Adipose tissue (tissue), 3 donors: Measurements from ENCODE around the gene CCDC78. TPM values are rescaled to one million over a fixed set of nuclear protein-coding genes. Genes with fewer than 3 reads are reported as not detected.
A peak's percentile ranks its signal among the peaks of the same experiment; 100 is the strongest.

Experiments used
- H3K27ac ChIP-seq: one replicate; pipeline ENCODE4 v1.5.1; 2013; ENCODE audit warnings: low read depth, low read length
- WGBS, 3 donors: extraction: QIAGEN DNeasy Blood & Tissue Kit; methylation state at CpG; one replicate each; pipeline ENCODE4 v1.1.7; 2013; 5-methylcytosine and 5-hydroxymethylcytosine counted together
- polyA plus RNA-seq, 3 donors: library from polyadenylated mRNA; stranded (reverse); fragments of 200-250 nt; gene quantifications; one replicate each; pipeline ENCODE4 v1.2.3, GENCODE V29; 2013
- donor health status: healthy with polysubstance abuse.
- donor health status: Bipolar disorder and iron deficiency.
- donor health status: healthy.

The CCDC78 gene
- polyA plus RNA-seq, 3 donors = 0.42 to 2.1 (median 0.98) TPM

DNA sequence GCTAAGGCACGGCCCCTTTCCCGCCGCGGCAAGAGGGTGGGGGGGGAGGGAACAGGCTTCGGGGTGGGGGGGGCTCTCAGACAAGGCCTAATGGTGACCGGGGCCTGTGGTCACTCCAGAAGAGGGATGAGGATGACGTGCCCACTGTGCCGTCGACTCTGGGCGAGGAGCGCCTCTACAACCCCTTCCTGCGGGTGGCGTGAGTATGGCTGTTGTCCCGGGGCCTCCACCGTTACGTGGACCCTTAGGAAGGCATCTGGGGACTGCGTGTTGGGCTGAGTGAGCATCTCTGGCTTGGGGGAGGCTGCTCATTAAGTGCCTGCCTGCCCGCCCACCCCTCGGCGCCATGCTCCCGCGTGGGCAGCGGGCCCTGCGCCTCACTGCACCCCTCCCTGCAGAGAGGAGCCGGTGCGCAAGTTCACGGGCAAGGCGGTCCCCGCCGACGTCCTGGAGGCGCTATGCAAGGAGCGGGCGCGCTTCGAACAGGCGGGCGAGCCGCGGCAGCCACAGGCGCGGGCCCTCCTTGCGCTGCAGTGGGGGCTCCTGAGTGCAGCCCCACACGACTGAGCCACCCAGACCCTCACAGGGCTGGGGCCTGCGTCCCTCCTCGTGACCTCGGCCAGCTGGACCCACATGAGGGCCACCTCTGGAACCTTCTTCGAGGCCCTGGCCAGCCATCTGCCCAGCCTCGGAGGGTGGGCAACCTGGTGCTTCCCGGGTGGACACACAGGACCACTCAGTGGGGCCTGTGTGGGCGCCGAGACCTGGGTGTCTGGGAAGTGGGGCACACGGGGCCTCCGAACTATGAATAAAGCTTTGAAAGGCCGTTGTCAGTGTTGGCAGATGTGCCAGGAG lies 2.9 kb upstream of the CCDC78 start:
- H3K27ac ChIP-seq = no peak overlapping the region

DNA sequence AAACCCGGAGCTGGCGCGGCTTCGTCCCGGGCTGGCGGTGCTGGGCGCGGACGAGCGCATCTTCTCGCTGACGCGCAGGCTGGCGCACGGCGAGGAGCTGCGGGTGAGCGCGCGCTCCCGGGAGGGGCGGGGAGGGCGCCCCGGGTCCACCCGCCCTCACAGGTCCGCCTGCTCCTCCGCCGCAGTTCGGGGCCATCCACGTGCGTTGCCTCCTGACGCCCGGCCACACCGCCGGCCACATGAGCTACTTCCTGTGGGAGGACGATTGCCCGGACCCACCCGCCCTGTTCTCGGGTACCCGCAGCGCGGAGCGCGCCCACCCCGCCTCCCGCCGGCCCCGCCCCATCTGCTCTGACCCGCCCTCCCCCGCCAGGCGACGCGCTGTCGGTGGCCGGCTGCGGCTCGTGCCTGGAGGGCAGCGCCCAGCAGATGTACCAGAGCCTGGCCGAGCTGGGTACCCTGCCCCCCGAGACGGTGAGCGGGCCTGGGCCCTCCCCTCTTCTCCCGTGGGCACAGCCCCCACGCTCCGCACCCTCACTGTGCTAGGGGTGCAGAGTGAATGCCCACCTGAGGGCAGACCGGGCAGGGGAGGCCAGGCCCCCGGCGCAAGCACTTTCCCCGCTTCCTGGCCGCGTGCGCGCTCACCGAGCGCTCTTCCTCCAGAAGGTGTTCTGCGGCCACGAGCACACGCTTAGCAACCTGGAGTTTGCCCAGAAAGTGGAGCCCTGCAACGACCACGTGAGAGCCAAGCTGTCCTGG lies 2.1 kb upstream of the CCDC78 start:
- WGBS, 3 donors = 1 to 2% (median 1%) methylated on average over 42 to 80 of the region's 80 CpGs
- no peak overlapping the region for H3K27ac ChIP-seq

More for the DNA sequence above, 2.9 kb upstream of the CCDC78 start:
- WGBS, 3 donors = 59 to 65% (median 64%) methylated on average over 49 to 55 of the region's 55 CpGs

DNA sequence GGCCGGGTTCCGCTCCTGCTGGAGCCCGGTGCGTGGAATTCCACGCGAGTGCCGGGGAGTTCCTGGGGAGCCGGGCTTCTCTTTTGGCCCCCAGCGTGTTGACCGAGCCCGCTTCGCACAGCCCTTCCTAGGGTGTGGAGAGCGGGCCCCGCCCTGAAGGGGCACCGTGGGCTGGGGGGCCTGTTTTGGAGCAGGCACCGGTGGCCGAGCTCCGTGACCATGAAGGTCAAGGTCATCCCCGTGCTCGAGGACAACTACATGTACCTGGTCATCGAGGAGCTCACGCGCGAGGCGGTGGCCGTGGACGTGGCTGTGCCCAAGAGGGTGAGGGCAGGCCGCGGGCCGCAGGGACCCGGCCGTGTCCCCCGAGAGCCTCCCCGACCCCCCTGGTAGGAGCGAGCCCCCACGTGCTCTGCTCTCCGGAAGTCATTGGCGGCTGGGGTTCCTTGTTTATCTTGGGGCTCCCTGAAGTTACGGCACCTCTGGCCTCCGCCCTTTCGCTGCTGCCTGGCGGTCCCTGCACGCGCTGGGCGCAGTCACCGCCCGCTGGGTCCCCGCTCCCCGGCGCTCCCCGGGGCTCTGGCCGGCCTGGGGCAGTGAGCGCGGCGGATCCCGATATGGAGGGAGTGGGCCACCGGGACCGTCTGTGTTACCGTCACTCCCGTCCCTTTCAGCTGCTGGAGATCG lies 1.2 kb upstream of the CCDC78 start:
- WGBS, 3 donors = 1% methylated on average over 52 to 61 of the region's 61 CpGs
- no peak overlapping the region for H3K27ac ChIP-seq

DNA sequence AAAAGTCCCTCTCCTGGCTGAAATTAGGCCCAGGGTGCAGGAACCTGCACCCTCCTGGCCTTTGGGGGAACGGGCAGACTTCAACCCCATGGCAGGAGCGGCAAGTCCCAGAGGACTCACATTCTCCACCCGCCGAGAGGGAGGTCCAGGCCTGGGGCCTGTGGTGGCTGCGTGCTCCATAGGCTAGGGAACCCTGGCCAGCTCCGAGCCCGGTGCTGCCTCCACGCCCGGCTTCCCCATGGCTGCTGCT lies 130 bp downstream of the CCDC78 start:
- H3K27ac ChIP-seq = no peak overlapping the region
- 9 to 36% (median 20%) methylated on average over 9 of the region's 9 CpGs for WGBS, 3 donors

DNA sequence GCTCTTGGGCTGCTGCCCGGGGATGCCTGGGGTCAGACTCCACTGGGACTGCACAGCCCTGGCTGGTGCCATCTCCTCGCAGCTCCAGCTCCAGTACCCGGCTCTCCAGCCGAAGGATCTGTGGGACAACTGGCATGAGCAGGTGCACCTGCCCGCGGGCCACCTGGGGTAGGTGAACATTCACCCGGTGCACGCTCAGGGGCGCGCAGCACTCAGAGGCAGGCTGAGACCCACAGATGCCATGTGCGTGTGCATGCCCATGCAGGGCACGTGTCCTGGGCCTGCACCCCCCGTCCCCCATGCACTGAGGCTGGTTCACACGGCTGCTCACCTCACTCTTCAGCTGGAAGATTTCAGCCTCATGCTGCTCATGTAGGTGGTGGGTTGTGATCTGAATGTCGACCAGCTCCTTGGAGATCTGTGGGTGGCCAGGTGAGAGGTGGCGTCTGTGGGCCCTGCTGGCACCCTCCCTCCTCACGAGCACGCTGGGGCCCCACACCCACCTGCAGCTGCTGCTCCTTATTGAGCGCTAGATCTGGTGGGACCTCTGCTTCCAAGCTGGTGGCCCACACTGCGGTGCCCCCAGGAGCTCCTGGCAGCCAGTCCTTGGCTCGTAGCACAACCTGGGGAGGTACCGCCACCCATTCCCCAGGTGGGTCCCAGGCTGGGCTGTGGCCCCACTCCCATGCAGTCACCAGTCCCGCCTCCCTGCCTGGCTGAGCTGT lies 618 bp downstream of the CCDC78 start:
- 67 to 76% (median 68%) methylated on average over 22 to 23 of the region's 23 CpGs for WGBS, 3 donors
- no peak overlapping the region for H3K27ac ChIP-seq

DNA sequence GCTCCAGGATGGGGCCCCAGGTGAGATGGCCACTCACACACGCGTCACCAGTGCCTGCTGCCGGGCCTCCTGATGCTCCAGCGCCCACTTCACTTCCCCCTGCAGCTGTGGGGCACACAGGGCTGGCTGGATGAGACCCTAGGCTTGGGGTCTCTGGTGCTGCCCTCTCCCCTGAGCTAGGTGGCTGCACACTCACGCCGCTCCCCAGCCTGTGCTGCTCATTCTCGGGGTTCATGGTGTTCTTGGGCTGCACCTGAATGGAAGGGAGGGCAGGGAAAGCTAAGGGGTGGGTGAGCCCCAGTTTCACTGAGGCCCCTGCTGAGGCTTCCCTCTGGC lies 1.2 kb downstream of the CCDC78 start:
- WGBS, 3 donors = 70 to 72% (median 71%) methylated on average over 7 of the region's 7 CpGs
- no peak overlapping the region for H3K27ac ChIP-seq

DNA sequence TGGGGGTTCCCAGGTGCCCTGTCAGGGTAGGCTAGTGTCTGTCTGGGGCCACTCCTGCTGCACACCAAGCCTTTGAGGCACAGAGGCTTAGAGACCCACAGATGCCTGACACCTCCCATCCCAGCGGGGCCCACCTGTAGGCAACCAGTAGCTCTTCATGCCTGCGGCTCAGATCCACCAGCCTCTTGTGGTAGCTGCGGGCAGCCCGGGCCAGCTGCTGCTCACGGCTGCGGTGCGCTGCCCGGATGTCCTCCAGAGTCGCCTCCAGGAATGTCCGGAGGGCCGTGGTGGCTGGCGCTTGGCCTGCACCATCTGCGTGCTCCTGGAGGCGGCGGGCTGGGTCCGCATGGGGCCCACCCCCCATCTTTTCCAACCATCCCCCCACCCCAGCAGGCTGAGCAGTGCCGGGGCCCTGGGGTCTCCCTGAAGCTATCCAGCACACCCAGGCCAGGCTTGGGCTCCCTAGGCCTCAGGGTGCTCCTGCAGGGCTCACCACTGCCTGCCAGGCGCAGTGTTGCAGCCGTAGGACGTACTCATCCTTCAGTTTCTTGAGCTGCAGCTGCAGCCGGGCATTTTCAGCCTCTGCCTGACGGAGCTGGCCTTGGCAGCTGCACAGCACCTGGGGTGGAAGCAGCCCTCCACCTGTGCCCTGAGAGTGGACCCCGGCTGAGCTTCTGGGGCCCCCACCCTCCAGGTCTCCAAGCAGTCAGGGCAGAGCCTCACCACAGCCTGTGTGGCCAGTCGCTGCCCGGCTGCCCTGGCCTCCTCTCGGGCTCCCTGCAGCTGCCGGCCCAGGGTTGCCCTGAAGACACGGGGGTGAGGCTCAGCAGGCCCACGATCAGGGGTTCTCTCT lies 1.8 kb downstream of the CCDC78 start:
- H3K27ac ChIP-seq = no peak overlapping the region
- 62 to 66% (median 66%) methylated on average over 29 of the region's 29 CpGs for WGBS, 3 donors

DNA sequence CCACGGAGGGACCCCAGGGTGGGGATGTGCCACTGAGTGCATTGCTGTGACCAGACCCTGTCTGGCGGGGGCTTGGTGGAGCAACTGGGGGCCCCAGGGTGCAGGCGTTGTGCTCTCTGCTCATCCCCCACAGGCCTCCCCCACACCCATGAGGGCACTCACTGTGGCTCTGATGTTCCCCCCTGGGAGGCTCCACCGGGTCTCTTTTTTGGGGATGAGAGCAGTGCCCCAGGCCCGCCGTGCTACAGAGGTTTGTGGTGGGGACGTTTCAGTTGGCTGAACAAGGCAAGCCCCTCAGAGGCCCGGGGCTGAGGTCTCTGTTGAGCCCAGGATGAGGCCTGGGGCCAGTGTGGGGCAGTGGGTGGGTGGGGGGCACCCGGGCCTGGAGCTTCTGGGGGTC lies 2.5 kb downstream of the CCDC78 start:
- WGBS, 3 donors = 75 to 86% (median 84%) methylated on average over 9 of the region's 9 CpGs

DNA sequence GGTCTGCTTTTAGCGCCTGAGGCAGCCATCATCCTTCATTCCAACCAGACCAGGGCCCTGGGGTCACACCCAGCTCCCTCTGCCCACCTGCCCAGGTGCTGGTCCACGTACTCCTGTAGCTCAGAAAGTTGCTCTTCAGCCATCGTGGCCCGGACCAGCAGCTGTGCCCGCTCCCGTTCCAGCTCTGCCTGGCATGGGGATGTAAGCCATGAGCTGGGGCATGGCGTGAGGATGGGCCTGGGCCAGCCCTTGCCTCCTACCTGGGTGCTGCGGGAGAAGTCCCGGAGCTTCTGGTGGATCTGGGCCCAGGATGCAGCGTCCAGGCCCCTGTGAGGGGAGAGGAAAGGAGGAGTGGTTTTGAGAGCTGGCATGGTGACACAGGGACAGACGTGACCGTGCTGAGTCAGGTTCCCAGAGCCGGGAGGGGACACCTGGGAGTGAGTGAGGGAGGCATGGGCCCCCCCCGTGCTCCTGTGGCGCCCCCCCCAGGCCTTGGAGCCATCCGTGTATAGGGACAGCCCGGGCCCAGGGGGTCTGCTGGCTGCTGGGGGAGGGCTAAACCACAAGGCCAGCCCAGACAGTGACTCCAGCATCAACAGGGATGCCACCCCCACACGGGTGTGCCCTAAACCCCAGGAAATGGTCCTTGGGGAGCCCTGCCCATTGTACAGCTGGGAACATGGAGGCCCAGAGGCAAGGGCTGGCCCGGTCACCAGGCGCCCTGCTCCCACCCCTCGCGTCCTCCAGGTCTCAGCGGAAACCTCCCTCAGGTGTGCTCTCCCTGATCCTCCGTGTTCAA lies 3.2 kb downstream of the CCDC78 start:
- 83 to 86% (median 85%) methylated on average over 23 to 24 of the region's 24 CpGs for WGBS, 3 donors
- no peak overlapping the region for H3K27ac ChIP-seq

More for the DNA sequence above, 2.5 kb downstream of the CCDC78 start:
- H3K27ac ChIP-seq = no peak overlapping the region

DNA sequence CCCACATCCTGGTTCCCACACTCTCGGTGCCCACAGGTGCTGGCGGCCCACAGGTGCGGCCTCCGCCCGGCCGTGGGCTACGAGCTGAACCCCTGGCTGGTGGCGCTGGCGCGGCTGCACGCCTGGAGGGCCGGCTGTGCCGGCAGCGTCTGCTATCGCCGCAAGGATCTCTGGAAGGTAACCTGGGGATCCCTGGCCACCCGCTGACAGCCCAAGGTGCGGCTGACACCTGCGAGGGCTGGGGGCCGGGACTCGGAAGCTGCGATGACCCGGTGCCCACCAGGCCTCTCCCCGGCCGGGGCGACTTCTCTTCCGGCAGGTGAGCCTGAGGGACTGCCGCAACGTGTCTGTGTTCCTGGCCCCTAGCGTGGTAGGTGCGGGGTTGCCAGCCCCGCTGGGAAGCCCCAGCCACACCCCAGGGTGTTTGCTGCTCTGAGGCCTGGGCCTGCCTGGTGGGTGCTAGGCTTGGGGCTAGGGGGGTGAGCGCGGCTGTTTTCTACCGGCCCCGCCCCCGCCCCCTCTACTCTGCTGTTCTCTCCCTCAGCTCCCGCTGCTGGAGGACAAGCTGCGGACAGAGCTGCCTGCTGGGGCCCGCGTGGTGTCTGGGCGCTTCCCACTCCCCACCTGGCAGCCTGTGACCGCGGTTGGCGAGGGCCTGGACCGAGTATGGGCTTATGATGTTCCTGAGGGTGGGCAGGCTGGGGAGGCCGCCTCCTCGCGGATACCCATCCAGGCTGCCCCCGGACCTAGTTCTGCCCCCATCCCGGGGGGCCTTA lies 4.3 kb downstream of the CCDC78 start:
- H3K27ac ChIP-seq = no peak overlapping the region
- 82 to 95% (median 83%) methylated on average over 46 to 51 of the region's 51 CpGs for WGBS, 3 donors

DNA sequence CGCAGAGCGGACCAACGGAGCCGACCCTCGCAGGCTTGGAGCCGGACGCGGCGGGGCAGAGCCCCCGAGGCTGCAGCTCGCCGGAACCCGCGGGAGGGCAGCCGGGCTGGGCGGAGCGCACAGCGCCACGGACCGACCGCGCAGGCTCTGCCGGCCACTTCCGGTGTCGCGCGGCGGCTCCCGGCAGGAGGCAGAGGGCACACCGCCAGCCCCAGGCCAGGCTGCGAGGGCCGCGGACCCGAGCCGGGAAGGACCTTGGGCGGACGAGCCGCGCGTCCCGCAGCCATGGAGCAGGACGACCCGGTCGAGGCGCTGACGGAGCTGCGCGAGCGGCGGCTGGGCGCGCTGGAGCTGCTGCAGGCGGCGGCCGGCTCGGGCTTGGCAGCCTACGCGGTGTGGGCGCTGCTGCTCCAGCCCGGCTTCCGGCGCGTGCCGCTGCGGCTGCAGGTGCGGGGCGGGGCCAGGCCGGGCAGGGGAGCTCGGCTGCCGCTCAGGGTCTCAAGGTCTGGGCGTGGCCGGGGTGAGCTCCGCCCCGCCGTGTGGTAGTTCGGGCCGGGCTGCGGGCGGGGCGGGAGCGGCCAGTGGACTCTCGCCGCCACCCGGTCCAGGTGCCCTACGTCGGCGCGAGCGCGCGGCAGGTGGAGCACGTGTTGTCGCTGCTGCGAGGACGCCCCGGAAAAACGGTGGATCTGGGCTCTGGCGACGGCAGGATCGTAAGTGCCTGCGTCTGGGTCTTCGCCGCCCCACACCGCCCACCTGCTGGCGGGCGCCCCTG lies 5.1 kb downstream of the CCDC78 start, which contains the start of gene ANTKMT:
ANTKMT (plus strand) TSS at position 157 of the 775 bp plus-strand sequence; CDS start at position 286, 129 bp downstream.
- 3 to 9% (median 9%) methylated on average over 82 to 106 of the region's 106 CpGs for WGBS, 3 donors

DNA sequence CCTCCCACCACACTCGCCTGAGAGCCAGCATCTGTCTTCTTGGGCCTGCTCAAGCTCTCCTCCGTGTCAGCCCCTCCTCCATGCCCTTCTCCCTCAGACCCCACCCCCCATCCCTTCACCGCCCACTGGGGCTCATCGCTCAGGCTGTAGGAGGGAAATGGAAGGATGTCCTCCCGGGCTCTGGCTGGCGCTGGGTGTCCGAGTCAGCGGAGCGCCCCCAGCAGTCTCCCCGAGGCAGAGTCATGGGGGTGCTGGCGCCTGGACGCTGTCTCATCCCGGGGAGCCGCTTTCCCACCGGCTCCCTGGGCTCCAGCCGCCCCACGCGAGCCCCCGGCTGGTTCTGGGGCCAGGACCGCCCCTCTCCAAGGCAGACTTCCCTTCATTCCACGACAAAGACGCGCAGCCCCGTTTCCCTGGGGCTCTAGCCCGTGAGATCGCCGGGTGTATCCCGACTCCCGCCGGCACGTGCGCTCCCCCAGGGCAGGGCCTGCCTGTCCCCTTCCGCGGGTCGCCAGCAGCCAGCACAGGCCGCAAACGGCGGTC lies 5.7 kb downstream of the CCDC78 start:
- 0 to 1% (median 1%) methylated on average over 38 of the region's 38 CpGs for whole genome bisulfite sequencing, 3 donors
- H3K27ac ChIP-seq = peak overlapping the region; percentile 62

More for the DNA sequence above, 5.1 kb downstream of the CCDC78 start, which contains the start of gene ANTKMT:
- H3K27ac ChIP-seq = peak within 1 kb of the TSS; percentile 62

DNA sequence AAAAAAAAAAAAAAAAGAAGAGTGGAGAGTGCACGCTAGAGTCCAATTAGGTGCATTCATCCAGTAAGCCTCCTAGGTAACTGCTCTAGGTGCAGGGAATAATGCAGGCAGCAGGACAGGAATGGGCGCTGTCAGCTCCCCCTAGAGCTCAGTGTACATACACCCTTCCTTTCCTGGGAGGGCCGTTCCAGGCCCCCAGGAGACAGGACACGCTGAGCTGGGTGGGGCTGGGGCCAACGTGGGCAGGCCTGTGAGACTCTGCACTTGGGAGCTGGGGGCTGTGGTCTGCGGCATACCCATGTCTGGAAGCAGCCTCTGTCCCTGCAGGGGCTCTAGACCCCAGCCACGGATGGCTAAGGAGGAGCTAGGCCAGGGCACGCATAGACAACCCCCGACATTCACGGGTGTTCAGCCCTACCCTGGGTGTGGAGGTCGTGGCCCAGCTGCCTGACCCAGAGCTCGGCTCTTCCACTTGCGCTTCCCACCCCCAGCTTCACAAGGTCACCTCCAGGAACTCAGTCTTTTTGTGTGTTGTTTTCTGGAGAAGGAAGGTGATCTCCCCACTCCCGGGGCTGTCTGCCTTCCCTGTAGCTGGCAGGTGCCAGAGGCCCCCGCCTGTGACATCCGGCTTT lies 6.3 kb downstream of the CCDC78 start:
- no peak overlapping the region for H3K27ac ChIP-seq
- 5 to 13% (median 10%) methylated on average over 15 to 16 of the region's 16 CpGs for WGBS, 3 donors

DNA sequence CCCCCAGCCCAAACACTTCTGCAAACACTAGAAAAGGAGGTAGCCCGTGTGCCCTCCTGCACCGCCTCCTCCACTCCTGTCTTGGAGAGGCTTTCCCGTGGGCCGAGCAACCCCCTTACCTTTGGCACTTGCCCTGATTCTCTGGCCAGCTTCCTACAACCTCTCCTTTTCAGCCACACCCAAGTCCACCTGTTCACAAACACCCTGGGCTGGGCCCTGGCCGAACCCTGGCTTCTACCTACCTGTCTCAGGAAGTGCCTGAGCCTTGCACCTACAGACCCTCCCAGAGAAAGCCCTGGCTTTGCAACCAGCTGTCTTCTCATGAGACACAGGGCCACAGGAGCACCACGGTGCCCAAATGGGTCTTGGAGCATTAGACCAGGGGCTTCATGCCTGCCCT lies 7.3 kb downstream of the CCDC78 start:
- whole genome bisulfite sequencing, 3 donors = 76 to 84% (median 82%) methylated on average over 6 of the region's 6 CpGs
- no peak overlapping the region for H3K27ac ChIP-seq

DNA sequence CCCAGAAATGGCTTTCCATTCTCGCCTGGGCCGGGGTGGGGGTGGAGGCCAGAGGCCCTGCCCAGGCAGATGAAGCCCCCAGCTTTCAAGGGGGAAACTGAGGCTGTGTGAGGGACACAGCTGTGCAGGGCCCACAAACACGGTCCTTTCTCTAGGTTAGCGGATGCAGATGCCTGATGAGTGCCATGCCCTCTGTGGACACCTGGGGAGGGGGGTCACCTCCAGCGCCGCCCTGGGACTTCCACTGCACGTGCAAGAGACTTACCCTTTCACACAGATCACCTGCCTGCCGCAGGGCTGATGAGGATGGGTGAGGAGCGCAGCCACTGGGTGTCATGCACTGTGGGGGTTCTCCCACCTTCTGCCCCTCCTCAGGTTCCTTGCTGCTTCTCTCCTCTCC lies 7.9 kb downstream of the CCDC78 start:
- H3K27ac ChIP-seq = no peak overlapping the region
- 87 to 94% (median 94%) methylated on average over 9 of the region's 9 CpGs for WGBS, 3 donors
